Fibroblast of the aortic adventitia (primary cell): ENCODE data around the gene AGPAT1. TPM values are rescaled to one million over a fixed set of nuclear protein-coding genes. Genes with fewer than 3 reads are reported as not detected.
A peak's percentile ranks its signal among the peaks of the same experiment; 100 is the strongest.

Source experiments
- DNase-seq: peaks from one replicate; pipeline ENCODE4 v3.0.0-alpha.2; 2010; ENCODE audit warnings: low read depth
- H3K4me3 ChIP-seq: 2 replicates; pipeline ENCODE4 v1.5.1; 2011; ENCODE audit warnings: low read depth, mild to moderate bottlenecking, control low read depth, low read length, moderate library complexity
- total RNA-seq: library from RNA; depleted of rRNA; stranded (reverse); fragments of >200 nt; gene quantifications from 2 replicates; pipeline ENCODE4 v1.2.3, GENCODE V29; 2012; ENCODE audit warnings: low replicate concordance
- TF ChIP-seq, protein P1 (sequence below): IDR thresholded peaks from 2 replicates; pipeline ENCODE4 v1.5.1; 2011; ENCODE audit warnings: mild to moderate bottlenecking, low read length, control low read depth, inconsistent platforms; ENCODE audit not compliant: insufficient read depth

AGPAT1 gene, protein sequence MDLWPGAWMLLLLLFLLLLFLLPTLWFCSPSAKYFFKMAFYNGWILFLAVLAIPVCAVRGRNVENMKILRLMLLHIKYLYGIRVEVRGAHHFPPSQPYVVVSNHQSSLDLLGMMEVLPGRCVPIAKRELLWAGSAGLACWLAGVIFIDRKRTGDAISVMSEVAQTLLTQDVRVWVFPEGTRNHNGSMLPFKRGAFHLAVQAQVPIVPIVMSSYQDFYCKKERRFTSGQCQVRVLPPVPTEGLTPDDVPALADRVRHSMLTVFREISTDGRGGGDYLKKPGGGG
- total RNA-seq, result 19.1 and 41.1 TPM in 2 replicates

DNA sequence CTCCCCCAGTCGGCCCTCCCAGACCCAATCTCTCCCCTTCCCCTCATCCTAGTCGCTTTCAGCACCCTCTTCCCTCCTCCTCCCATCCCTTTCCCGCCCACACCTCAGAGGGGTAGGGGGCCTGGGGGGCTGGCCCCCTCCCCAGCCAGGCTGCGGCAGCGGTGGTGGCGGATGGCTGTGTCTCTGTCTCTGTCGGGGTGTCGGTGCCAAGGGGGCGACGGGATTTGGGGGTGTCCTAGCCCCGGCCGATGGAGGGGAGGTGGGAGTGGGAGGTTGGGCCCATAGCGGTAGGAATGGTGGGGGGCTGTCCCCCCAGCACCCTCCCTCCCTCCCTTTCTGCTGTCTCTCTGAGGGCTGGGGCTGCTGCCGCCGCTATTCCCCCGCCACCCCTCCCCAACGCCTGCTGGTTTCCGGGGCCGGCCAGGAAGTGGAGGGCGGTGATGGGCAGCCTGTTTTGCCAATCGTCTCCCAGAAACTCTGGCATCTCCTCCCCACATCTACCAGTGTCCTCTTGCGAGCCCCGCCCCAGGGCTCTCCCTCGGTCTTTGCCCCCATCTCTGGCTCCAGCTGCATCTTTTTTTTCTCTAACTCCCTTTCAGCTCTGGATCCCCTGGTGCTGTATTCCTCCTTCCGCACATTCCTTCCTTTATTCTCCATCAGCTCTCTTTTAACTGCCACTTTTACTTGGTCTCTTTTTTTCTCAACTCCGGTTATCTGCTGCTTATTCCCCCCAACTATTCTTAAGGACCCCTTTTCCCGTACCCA is at the start of gene AGPAT1:
Gene AGPAT1, minus strand, starts transcription at position 374 of the 765 bp plus-strand sequence. CDS start 4,588 bp downstream, outside the sequence.
- peak; percentile 98 for DNase-seq
- peak within 1 kb of the TSS; percentile 94 for H3K4me3 ChIP-seq
- TF ChIP-seq, protein P1, sequence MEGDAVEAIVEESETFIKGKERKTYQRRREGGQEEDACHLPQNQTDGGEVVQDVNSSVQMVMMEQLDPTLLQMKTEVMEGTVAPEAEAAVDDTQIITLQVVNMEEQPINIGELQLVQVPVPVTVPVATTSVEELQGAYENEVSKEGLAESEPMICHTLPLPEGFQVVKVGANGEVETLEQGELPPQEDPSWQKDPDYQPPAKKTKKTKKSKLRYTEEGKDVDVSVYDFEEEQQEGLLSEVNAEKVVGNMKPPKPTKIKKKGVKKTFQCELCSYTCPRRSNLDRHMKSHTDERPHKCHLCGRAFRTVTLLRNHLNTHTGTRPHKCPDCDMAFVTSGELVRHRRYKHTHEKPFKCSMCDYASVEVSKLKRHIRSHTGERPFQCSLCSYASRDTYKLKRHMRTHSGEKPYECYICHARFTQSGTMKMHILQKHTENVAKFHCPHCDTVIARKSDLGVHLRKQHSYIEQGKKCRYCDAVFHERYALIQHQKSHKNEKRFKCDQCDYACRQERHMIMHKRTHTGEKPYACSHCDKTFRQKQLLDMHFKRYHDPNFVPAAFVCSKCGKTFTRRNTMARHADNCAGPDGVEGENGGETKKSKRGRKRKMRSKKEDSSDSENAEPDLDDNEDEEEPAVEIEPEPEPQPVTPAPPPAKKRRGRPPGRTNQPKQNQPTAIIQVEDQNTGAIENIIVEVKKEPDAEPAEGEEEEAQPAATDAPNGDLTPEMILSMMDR, result no peak

DNA sequence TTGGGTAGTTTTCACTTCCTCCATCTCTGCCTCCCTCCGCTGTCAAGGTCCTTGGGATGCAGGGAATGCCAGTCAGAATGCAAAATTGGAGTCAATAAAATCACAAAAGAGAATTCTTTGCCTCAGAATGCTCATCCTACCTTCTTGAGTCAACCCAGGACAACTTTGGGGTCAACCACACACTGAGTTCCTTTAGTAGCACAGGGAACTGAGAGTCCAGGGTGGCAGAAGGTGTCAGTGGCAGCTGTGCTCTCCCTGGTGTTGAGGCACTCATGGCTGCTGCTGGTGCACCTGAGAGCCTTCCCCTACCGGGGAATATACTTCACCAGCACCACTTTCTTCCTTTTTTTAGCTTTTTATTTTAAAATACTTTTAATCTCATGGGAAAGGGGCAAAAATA is 48.8 kb upstream of the AGPAT1 start:
- DNase-seq, result no peak
- H3K4me3 ChIP-seq, result no peak overlapping the region
- TF ChIP-seq, protein P1, result no peak

DNA sequence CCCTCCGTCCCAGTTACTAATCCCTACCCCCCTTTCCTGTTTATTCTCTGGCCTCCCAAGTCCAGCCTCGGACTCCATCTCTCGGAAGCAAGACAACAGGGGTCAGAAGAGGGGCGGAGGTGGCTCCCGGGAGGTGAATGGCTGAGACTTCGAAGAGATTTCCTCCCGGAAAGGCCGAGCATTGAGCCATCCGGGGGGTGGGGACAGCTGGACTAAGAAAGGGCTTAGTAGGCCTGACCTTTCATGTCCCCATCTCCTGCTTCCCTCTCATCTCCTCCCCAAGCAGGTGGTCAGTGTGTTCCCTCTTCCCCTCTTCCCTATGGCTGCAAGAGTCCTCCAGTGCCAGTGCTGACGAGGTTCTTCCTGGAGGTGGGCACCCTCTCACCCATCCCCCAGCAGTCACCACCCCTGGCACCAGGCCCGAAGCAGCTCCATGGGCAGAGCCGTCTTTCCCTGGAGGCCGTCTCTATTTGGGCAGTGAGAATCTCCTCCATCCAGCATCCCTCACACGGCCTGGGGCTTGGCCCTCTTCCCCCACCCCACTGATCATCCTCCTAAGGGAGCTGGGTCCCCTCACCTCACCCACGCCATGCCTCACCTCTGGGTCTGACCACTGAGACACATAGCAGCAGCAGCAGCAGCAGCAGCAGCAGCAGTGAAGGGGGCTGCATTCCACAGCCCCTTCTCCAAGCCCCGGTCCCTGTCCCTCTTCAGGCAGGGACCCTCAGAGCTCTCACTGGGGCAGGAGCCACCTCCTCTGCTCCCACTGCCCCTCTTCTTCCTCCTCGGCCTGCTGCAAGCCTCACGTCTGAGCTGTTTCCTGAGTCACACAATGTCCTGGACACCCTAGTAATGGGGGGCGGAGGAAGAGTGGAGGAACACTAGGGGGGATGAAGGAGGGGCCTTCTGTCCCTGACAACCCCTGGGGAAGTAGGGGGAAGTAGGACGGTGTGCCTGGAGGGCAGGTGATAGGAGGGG is 47.7 kb upstream of the AGPAT1 start, which contains the start of gene NOTCH4:
Gene NOTCH4, minus strand, starts transcription at position 810 of the 978 bp plus-strand sequence. Its CDS starts 139 bp downstream, at position 671.
- H3K4me3 ChIP-seq, result no peak within 1 kb of the TSS
- TF ChIP-seq, protein P1, result no peak
- DNase-seq, result no peak

DNA sequence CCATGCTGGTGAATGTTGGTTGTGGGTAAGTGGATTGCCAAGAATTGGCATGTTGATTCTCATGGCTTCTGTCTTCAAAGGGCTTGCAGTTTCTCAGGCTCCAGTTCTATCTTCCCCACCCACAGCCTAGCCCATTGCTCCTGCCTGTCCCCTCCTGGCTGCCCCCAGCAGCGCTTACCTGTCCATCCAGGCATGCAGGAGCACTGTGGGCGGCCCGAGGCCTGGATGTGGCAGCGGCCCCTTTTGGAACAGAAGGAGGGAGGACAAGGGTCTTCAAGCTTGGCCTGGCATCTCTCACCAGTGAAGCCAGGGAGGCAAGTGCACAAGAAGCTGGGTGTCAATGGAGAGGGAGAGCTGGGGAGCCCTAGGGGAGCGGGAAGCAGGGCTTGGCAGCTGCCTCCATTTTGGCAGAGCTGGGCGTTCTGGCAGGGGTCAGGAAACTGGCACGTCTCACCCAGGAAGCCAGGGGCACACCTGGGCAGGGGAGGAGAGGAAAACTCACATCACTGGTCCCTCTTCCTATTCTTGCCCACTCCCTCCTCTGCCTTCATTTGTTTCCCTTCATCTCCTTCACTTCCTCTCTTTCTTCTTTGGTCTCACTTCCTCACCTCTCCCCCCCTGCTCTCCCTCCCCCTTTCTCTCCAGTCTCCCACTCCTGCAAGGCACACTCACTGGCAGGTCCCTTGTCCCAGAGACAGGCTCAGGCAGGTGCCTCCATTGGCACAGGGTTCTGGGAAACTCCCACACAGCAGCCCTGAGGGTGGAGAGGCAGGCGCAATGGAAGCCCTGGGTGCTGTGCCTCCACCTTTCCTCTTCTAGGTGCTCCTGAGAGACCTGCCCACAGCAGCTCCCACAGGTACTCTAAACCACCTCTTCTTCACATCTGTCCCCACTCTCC is 46.7 kb upstream of the AGPAT1 start:
- DNase-seq, result no peak
- no peak overlapping the region for H3K4me3 ChIP-seq
- TF ChIP-seq, protein P1, result no peak

DNA sequence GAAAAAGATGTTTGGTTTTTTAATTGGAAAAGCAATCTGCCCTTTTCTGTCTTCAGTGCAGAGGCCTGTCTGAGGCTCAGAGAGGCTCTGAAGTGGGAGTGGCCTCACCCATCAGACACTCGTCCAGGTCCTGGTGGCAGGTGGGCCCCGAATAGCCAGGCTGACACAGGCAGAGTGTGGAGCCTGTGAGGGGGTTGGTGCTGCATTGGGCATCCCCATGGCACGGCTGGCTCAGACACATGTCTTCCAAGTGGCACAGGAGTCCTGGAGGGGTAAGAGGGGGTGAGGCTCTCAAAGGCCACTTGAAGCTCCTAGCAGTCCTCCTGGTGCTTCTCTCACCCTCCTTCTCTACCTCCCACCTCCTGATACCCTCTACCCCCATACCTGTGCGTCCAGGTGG is 44.1 kb upstream of the AGPAT1 start:
- H3K4me3 ChIP-seq, result no peak overlapping the region
- no peak for DNase-seq
- TF ChIP-seq, protein P1, result no peak
